ENCODE measurements around the gene MXD4. TPM values are rescaled to one million over a fixed set of nuclear protein-coding genes. Genes with fewer than 3 reads are reported as not detected.
"Not testable (repeated sequence)": the region's sequence is repeated elsewhere in the genome, so short reads cannot be mapped to it uniquely, and the experiment has no call there.

Gene MXD4
- total RNA-seq, 1 donor from 2014 or later: 84.7 TPM

DNA sequence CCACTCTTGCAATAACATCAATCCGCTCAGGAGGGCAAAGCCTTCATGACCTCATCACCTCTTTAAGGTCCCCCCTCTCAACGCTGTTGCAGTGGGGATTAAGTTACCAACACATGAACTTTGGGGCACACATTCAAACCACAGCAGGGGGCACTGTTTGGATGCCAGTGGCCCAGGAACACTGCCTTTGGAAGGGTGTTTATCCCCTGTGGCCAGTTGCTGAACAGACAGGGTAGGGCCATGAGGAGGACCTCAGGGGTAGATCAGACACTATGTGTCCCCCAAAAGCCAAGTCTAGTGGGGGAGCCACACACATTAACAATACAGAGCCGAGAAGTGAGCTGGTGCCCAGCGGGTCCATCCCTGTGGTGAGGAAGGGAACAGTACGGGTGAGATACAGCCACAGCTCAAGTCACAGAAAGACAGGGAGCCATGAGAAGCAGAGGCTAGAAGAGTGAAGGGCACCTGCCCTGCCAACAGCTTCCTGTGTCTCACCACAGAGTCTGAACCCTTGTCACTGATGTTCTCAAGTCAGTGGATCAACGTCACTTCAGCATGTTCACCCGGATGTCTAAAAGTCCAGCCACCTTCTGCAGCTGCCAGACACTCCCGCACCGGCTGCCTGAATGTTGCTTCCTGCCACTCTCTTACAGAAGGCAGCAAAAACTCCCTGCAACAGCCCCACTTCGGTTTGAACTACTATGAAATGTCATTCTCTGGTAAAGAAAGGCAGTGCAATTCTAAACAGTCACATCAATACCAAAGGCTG, 19.9 kb upstream of the MXD4 start:
- no peak for ATAC-seq
- DNase-seq (ENCODE audit: low spot score): no peak
- intact Hi-C loops (cut with DNase I): no loop called here

- ATAC-seq: no peak
- no peak for DNase-seq (ENCODE audit: low spot score)
- intact Hi-C loops (cut with DNase I): no loop called here
Measured at GRCh38 chr4:2280531-2281300, 18.8 kb upstream of the MXD4 start.

DNA sequence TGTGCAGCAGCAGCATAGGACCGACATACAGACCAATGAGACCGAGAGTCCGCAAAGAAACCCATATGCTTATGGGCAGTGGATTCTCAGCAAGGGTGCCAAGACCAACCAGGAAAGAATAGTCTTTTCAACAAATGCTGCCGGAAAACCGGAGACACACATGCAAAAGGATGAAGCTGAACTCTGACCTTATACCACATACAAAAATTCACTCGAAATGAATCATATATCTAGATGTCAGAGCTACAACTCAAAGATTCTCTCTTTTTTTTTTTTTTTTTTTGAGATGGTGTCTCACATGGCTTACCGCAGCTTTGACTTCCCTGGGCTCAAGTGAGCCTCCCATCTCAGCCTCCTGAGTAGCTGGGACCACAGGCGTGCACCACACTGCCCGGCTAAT, 16.0 kb upstream of the MXD4 start:
- ATAC-seq (no peak), DNase-seq (ENCODE audit: low spot score) (no peak)
- intact Hi-C loops (cut with DNase I): no loop called here

DNA sequence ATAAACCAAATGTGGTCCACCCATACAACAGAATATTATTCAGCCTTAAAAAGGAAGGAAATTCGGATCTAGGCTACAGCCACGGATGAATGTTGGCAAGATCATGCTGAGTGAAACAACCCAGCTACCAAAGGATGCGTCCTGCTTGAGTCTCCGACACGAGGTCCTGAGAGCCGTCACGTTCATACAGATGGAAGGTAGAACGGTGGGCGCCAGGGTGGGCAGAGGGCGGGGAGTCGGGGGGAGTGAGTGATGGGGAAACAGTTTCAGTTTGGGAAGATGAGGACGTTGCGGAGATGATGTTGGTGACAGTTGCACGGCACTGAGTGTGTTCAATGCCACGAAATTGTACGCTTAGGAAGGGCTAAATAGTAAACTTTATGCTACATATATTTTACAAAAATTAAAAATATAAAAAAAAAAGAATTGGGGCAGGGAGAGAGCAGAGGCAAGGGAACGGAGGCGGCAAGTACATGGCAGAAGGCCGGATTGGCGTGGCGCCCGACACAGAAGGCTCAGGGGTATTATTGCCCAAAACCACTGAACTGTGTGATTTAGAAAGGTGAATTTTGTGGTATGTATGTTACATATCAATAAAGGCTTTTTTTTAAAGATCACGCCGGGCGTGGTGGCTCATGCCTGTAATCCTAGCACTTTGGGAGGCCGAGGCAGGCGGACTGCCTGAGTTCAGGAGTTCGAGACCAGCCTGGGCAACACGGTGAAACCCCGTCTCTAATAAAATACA, 14.8 kb upstream of the MXD4 start:
- intact Hi-C loops (cut with DNase I): no loop called here
- no peak for ATAC-seq

DNA sequence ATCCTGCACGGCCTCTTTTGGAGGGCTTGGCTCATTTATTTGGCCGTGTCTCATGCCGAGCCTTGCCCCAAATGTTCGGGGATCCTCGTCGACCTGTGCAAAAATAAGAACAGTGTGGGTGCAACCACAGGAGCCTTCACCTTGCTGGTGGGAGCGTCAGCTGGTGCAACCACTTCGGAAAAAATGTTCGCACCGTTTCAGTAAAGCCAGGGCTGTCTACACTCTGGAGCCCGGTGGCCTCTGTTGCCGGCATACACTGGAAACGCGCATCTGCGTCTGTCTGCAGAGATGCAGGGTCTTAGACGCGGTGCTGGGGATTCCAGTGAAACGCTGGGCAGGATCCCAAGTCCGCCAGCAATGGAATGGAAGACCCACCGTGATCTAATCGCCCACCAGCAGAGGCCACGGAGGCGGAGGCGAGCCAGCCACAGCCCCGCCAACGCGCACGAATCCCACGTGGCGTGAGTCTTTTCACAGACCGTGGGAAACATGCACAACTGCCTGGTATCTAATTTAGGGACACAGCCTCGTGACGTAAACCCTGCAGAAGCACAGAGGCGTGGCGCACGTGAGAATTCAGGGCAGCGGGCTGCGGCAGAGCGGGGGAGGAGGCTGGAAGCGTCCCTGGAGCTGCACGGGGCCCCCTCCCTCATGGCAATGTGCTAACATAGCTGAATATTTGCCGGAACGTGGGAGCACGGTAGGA, 13.8 kb upstream of the MXD4 start:
- intact Hi-C loops (cut with DNase I): no loop called here
- ATAC-seq: no peak
- DNase-seq (ENCODE audit: low spot score): no peak

More for the DNA sequence above, 14.8 kb upstream of the MXD4 start:
- no peak for DNase-seq (ENCODE audit: low spot score)

GRCh38 chr4:2275044-2275397, 13.1 kb upstream of the MXD4 start:
- ATAC-seq; DNase-seq (ENCODE audit: low spot score); intact Hi-C loops (cut with DNase I): not testable (repeated sequence)

GRCh38 chr4:2274320-2275043, 12.6 kb upstream of the MXD4 start:
- ATAC-seq (no peak), DNase-seq (ENCODE audit: low spot score) (no peak)
- intact Hi-C loops (cut with DNase I): no loop called here

- DNase-seq (ENCODE audit: low spot score) (no peak), ATAC-seq (no peak)
- intact Hi-C loops (cut with DNase I): no loop called here
Measured at GRCh38 chr4:2273657-2274319, 11.9 kb upstream of the MXD4 start.

DNA sequence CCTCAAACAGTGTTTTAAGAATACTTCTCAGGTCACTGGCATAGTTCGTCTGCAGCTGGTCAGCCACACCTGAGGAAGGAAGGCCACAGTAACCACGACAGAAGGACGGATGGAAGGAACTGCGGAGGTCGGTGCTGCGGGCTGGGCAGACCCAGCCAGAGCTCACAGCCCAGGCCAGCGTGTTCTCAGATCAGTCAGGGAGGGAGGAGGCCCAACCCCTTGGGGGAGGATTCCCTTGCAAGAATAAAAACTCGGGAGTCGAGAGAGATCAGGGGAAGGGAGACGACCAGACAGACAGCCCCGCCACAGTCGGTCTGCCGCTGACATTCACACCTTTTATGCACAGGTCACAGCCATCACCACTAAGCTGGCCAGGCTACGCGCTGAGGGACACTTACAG, 11.3 kb upstream of the MXD4 start:
- intact Hi-C loops (cut with DNase I): no loop called here
- ATAC-seq (no peak), DNase-seq (ENCODE audit: low spot score) (no peak)

- intact Hi-C loops (cut with DNase I): no loop called here
- ATAC-seq: no peak
- DNase-seq (ENCODE audit: low spot score): no peak
Measured at GRCh38 chr4:2272828-2273120, 10.9 kb upstream of the MXD4 start.

GRCh38 chr4:2272026-2272827, 10.3 kb upstream of the MXD4 start:
- ATAC-seq: no peak
- no peak for DNase-seq (ENCODE audit: low spot score)
- intact Hi-C loops (cut with DNase I): no loop called here

DNA sequence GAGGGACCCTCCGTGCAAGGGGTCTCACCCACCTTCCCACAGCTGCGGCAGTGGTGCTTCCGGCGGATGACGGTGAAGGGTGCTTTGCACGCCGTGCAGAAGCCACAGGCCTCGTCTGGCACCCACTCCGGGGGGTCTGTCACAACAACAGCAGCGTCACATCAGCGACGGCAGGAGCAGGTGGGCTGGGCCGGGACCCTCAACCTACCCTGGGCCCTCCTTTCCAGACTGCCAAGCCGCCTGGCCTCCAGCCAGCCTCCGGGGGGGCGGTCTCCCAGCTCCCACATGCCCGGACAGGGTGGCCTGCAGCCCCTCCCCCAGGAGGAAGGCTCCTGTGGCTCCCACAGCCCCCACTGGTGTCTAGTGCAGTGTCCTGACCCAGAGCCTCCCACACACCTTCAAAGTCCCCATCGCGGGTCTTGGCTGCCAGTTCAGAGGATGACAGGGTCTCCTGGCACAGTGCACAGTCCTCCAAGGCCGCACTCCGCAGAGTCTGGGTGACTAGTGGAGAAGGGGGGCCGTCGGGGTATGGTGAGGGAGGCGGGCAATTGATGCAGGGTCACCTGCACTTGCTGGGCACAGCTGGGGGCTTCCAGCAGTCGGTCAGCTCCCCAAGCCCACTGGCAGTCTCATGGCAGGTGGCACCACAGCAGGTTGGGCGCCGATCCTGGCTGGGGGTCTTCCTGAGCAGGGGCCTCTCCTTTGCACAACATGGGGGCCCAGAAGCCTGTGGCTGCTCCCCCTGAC, 9.5 kb upstream of the MXD4 start:
- ATAC-seq: no peak

GRCh38 chr4:2270341-2271165, 8.6 kb upstream of the MXD4 start:
- no peak for DNase-seq (ENCODE audit: low spot score)
- no peak for ATAC-seq
- intact Hi-C loops (cut with DNase I): no loop called here

More for the DNA sequence above, 9.5 kb upstream of the MXD4 start:
- no peak for DNase-seq (ENCODE audit: low spot score)
- intact Hi-C loops (cut with DNase I): no loop called here

- ATAC-seq: no peak
- DNase-seq (ENCODE audit: low spot score): no peak
- intact Hi-C loops (cut with DNase I): loop anchor here (10.0 kb wide), 1 partner anchor 195 kb away; the partner anchor contains the start of gene RNF4
Measured at GRCh38 chr4:2269618-2270163, 7.8 kb upstream of the MXD4 start.

DNA sequence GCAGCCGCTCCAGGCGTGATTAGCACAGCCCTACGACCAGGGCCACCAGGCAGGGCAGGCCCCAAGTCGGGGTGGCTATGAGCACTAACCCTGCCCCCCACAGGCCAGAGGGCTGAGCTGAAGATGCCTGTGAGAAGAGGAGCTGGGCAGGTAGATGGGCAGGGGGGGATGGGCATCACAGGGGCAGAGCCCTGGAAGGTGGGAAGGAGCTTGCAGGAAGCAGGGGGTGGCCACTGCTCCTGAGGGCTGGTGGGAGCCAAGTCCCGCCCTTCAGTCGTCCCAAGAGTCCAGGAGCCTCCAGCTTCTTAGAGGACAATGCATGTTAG, 7.3 kb upstream of the MXD4 start:
- ATAC-seq: no peak
- intact Hi-C loops (cut with DNase I): loop anchor here (10.0 kb wide), 1 partner anchor 196 kb away; the partner anchor contains the start of gene RNF4
- no peak for DNase-seq (ENCODE audit: low spot score)

Measured in sciatic nerve (tissue), 2 donors.